ENCODE measurements around the gene C1orf105. TPM values are rescaled to one million over a fixed set of nuclear protein-coding genes. Genes with fewer than 3 reads are reported as not detected.
A peak's percentile ranks its signal among the peaks of the same experiment; 100 is the strongest.

Gene C1orf105
- total and polyA plus RNA-seq, 10 donors: not detected

DNA sequence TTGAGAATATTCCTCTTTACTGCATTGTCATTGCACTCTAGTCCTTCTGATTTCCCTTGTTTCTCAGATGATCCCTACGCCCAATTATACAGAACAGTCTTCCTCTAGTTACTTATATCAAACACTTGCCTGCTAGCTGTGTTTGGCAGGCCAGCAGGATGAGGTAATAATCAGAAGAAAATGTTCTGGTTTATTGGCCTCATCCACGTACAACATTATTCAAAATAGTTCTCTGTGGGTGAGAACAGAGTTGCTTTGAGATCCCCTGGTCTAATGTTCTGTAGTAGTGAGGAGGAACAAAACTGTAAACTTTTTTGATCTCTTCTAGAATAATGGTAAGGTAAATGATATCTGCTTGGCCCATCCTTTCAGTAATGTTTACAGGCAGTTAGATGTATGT, 22.3 kb upstream of the C1orf105 start:
- TF ChIP-seq POLR2A (IDR thresholded peaks at IDR 0.05) (no peak), POLR2AphosphoS5 (IDR thresholded peaks at IDR 0.05) (no peak), CTCF (IDR thresholded peaks at IDR 0.05 in 8 of 11, conservative IDR thresholded peaks at IDR 0.05 in 3 of 11) (no peak)
- H3K4me3 ChIP-seq: no peak overlapping the region
- intact Hi-C loops (cut with DNase I; ENCODE audit: low total_unique reads): loop anchor here (10.0 kb wide), 1 partner anchor 213 kb away; no protein-coding TSS in a partner anchor
- no peak for DNase-seq
- no peaks in the 10 kb centered on the region for H3K9me3 ChIP-seq
- no peaks in the 10 kb centered on the region for H3K27me3 ChIP-seq (replicated peaks in 1 of 7)
- peaks cover 25 to 78% (median 46%) of the 10 kb centered on the region in 6 donors for H3K4me1 ChIP-seq
- WGBS, 5 donors: 66 to 78% (median 74%) methylated on average over 2 of the region's 2 CpGs
- peak overlapping the region in 5 of 8 donors; percentile 63 to 79 (median 77) for H3K27ac ChIP-seq
- no peaks in the 10 kb centered on the region for H3K36me3 ChIP-seq

GRCh38 chr1:172398970-172399755, 21.3 kb upstream of the C1orf105 start:
- 35 to 42% (median 36%) methylated on average over 9 of the region's 9 CpGs for WGBS, 5 donors
- no peaks in the 10 kb centered on the region for H3K27me3 ChIP-seq (replicated peaks in 1 of 7)
- intact Hi-C loops (cut with DNase I; ENCODE audit: low total_unique reads): loop anchor here (10.0 kb wide), 1 partner anchor 214 kb away; no protein-coding TSS in a partner anchor
- peak overlapping the region; percentile 15 to 79 (median 72) for H3K27ac ChIP-seq
- peak overlapping the region in 1 of 8 donors; percentile 41 for H3K4me3 ChIP-seq
- peaks cover 18 to 72% (median 37%) of the 10 kb centered on the region in 6 donors for H3K4me1 ChIP-seq
- no peaks in the 10 kb centered on the region for H3K9me3 ChIP-seq
- TF ChIP-seq CTCF (IDR thresholded peaks at IDR 0.05 in 8 of 11, conservative IDR thresholded peaks at IDR 0.05 in 3 of 11) (peak in 9 of 11 experiments; percentile 34 to 71 (median 52)), POLR2AphosphoS5 (IDR thresholded peaks at IDR 0.05) (peak in 1 of 3 donors; percentile 25), POLR2A (IDR thresholded peaks at IDR 0.05) (no peak)
- DNase-seq: no peak
- no peaks in the 10 kb centered on the region for H3K36me3 ChIP-seq

DNA sequence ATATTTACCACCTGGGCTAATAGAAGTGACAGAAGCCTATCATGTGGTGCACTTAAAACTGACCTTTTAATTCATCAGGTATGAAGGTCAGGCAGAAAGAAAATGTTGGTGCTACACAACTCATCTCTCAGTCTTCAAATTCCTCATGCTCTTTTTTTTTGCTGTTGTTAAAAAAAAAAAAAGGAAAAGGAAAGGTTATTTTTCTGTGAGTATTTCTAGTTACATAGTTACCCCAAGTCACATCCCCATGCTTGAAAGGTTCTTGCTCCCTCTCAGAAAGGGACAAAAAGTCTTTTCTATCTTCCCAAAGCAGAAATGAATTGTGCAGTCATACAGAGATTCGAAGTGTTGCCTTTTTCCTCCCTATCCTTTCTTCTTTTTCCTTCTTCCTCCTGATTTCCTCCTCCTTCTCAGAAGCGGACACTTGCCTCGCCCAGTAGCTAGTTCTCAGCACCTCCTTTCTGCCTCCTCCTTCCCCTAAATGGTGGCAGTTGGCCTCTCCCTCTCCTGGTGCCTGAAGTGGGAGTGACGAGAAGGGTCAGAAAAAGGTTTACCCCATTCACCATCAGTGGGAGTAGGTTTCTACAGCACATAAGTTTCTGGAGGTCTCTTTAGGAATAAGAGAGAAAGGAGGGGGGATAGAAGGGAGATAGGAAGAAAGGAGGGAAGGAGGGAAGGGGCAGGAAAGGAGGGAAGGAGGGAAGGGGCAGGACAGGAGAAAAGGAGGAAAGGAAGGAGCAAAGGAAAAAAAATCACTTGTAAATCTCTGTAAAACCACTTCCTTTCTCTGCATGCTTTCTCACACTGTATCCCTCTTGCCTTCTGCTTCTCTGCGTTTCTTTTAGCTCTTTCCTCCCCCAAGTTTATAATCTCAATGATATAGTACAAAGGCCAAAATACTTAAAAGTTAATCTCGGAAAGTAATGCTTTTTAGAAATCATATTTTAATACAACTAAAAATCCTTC, 20.4 kb upstream of the C1orf105 start:
- Histone ChIP-seq H3K27ac (peak overlapping the region; percentile 22 to 79 (median 72)), H3K4me1 (peaks cover 9 to 63% (median 28%) of the 10 kb centered on the region in 6 donors)

More for the DNA sequence above, 20.4 kb upstream of the C1orf105 start:
- TF ChIP-seq POLR2AphosphoS5 (IDR thresholded peaks at IDR 0.05) (no peak), POLR2A (IDR thresholded peaks at IDR 0.05) (no peak), CTCF (IDR thresholded peaks at IDR 0.05 in 8 of 11, conservative IDR thresholded peaks at IDR 0.05 in 3 of 11) (peak in 2 of 11 experiments; percentile 5 to 25)
- Histone ChIP-seq H3K9me3 (no peaks in the 10 kb centered on the region), H3K4me3 (no peak overlapping the region), H3K27me3 (replicated peaks in 1 of 7) (no peaks in the 10 kb centered on the region), H3K36me3 (no peaks in the 10 kb centered on the region)
- DNase-seq: no peak
- intact Hi-C loops (cut with DNase I; ENCODE audit: low total_unique reads): loop anchor here (10.0 kb wide), 2 partner anchors 215 to 395 kb away; no protein-coding TSS in a partner anchor
- WGBS, 5 donors: 56 to 68% (median 68%) methylated on average over 6 of the region's 6 CpGs

Measured in spleen (tissue), 11 donors.